GM18861 (cell line): ENCODE data around the gene TFF1.

Experiments used
- ATAC-seq: cut with Tn5 transposase; IDR thresholded peaks from one replicate; pipeline ENCODE4 v1.9.1; 2021; ENCODE audit not compliant: unreplicated experiment

The TFF1 gene

DNA sequence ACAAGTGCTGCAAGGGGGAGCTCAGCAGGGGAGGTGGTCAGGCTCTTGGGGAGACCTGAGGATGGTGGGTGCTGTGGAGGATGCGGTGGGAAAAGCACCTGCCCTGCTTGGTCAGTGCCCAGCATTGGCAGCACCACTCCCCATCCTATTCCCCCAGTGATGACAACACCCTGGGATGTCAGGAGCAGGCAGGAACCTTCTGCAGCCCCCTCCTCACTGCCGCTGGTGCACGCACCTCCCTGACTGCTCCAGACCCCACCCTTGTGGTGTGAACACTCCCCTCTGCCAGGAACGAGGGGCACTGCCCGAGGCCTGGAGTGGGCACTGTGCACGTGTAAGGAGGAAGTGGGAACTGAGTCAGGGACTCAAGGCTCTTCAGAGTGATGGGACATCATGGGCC is 17.0 kb upstream of the TFF1 start:
- no peak for ATAC-seq

DNA sequence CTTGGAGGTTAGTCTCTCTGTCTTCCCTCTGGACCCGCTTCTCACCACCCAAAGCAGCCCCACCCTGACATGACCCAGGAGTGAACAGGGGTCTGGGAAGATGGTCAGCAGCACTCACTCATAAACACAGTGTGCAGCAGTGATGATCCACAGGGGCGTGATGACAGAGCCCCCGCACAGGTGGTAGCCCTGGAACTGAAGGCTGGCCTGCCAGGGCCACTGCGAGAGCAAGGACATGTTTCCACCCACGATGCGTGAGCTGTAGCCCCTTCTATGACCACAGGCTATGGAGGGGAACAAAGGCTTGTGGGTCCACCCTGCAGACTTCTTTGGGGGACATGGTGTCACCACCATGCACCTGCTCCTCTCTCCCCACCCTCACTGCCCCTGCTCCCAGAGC is 16.6 kb upstream of the TFF1 start:
- ATAC-seq: no peak

DNA sequence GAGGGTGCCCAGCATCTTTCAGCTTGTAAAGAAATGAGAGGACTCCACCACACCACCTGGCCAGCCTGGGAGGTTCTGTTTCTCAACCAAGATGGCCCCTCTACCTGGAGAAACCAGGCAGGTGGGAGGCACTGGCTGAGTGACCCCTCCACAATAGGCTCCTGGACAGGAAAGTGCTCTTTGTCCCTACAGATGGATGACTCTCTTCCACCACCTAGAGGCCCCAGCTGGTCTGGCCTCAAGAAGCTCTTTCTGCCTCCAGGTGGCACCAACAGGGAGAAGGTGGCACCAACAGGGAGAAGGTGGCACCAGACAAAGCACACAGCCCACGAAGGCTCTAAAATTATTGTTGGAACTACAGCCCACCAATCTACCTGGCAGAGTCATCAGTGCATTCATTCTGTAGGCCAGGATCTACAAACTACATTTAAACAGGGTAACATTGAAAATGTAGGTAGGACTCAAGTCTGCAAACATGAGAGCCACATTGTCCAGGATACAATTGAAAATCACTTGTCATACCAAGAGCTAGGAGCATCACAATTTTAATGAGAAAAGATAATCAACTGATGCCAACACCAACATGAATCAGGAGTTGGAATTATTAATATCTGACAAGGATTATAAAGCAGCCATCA is 15.1 kb upstream of the TFF1 start:
- no peak for ATAC-seq

DNA sequence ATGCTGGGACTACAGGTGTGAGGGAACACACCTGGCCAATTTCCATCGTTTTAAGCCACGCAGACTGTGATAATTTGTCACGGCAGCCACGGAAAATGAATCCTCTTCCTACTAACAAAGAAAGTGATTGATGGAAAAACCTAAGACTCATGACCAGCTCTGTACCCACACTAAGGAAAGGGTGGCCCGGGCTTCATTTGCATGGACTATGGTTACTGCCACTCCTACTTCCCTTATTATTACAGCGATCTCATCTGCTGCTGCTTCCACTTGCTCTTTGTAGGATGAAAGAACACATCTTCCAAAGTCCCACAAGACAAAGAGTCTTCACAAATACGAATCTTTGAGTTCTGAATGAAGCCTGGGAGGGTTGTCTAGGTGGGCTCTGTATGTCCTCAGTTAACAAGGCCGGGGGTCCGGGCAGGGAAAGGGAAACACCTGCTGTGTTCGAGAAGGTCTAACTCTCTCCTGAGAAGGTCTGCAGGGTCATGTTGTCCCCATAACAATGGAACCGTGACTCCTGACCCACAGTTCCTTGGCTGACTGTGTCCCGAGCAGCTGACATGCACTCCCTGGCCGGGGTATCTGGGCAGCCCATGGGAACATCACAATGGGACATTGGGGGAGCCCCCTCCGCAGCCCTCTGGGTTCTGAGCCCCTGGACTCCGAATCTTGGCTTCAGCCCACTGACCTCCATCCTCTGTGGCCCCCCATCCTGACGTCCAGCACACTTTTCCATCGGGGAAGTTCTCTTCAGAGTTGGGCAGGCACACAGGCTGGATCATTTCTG is 13.3 kb upstream of the TFF1 start:
- ATAC-seq: no peak

DNA sequence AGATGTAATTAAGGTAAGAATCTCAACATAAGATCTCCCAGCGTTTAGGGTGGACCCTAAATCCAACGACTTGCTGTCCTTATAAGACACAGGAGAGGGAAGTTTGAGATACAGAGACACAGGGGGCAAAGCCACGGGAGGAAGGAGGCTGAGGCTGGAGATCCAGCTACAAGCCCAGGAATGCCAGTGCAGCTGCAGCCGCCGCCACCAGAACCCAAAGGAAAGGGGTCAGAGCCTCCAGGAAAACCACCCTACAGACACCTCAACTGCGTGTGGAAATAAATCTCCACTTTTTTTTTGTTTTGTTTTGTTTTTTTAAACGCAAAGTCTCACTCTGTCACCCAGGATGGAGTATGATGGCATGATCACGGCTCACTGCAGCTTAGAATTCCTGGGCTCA is 12.1 kb upstream of the TFF1 start:
- no peak for ATAC-seq

DNA sequence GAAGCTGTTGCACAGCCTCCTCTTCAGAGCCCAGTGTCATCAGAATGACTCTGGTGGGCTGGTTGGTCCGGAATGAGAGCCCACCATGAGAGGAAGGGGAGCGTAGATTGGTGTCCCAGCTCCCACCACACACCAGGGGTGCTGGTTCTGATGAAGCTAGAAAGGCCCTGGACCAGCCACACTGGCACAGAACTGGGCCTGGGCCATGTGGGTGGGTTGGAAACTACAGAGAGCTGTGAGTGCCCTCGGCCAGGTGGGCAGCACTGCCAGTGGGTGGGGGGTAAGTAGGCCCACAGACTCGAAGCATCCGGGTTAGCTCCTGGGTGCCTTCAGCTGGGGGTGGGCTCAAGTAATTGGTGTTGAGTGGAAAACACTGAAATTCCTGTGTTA is 11.6 kb upstream of the TFF1 start:
- ATAC-seq: no peak

DNA sequence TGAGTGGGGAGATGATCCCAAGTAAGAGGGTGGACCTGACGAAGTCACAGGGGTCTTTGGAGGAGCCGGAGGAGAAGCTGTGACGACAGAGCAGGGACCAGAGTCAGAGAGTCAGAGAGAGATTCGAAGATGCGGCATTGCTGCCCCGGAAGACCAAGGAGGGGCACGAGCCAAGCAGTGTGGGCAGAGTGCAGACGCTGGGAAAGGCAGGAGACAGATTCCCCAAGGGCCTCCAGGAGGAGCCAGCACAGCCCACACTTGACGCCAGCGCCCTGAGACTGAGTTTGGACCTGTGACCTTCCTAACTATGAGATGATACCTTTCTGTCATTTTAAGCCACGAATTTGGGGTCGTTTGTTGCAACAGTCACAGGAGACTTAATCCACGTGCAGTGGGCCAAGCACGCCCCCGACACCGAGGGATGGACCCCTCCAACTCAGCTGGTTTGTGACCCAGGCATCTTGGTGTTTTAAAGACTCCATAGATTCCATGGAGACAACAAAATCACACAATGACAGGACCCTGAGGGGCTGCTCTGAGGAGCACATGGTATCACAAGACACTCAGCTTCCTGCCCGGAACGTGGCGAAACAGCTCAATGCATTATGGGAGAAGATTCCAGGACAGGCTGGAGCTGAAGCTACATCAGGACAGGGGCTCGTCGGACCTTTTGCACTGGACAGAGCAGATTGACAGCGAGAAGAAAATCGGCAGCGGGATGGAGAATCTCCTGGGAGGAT is 11.0 kb upstream of the TFF1 start:
- ATAC-seq: no peak

DNA sequence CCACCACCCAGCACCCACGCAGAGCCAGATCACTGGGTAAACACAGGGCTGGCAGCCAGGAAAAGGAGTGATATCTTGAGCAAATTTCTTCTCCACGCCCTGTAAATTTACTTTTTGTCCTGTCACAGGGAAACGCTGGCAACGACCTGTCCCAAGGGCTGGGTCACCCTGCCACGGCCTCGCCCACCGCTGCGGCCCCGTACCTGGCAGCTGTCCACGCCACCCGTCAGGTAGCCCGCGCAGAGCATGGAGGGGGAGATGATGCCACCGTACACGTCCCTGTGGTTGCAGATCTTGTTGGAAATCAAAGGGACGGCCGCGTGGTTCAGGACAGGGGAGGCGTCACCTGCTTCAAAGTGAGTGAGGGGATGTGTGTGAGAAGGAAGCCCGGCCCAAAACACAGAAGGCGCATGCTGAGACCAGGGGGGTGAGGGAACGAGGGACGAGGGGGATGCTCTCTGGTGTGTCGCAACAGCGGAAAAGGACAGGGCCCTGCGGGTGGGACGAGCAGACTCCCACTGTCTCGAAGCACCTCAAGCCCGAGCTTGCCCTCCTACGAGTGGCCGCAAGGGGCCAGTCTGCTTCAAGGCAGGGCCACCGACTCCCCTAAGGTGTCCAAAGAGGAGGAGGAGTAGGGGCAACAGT is 10.1 kb upstream of the TFF1 start:
- no peak for ATAC-seq

DNA sequence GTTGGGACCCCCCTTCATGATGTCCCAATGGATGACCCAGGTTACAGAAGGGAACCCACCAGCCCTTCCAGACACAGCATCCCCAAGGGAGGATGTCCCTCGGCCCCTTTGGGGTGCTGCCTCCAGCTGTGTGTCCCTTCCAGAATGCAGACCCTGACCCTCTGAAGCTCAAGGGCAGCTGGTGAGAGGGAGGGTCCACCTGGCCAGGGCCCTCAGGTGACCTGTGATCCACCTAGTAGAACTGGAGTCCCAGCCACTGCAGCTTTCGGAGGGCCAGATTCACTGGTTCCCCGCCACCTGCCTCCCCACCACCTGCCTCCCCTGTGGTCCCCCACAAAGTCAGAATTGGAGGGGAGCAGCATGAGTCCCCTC is 9.6 kb upstream of the TFF1 start:
- no peak for ATAC-seq

DNA sequence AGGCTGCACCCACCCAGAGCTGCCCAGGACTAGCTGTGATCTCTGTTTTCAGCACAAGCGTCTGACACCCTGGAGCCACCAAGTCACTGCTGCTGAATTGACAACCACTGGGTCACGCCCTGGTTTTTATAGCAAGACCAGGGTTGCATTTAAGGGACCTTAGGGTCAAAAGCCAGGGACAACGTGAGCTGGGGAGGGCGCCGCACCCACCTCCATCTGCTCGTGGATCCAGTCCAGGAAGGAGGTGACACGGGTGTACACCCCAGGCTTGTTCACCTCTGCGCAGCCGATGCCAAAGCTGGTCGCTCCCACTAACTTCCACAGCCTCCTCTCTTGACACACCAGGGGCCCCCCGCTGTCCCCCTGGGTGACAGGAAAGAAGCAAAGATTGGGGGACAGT is 9.2 kb upstream of the TFF1 start:
- no peak for ATAC-seq

DNA sequence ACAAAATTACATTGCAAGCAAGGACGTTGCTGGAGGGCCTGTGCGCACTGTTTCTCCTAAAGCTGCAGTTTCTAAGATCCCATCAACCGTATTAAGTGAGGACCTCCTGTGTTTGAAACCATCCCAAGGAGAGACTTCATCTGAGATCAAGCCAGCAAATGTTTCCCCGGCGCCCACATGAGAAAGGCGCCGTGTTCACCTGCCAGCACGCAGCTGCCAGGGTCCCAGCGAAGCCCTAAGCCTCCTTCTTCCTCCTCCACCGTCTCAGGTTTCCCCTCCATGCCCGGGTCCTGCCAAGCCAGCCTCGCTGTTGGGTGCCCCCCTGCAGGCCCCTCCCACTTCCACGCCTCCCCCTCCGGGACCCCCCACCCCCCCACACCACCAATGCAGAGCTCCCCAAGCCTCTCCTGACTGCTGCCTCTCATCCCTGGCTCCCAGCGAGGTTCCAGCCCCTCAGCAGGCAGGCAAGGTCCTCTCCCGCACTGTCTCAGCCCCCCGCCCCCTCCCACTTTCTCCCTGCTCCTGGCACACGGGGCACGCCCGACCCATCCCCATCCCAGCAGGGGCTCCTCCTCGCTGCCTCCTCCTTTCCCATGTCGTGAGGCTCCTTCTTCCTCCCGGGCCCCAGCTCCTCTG is 8.6 kb upstream of the TFF1 start:
- no peak for ATAC-seq

DNA sequence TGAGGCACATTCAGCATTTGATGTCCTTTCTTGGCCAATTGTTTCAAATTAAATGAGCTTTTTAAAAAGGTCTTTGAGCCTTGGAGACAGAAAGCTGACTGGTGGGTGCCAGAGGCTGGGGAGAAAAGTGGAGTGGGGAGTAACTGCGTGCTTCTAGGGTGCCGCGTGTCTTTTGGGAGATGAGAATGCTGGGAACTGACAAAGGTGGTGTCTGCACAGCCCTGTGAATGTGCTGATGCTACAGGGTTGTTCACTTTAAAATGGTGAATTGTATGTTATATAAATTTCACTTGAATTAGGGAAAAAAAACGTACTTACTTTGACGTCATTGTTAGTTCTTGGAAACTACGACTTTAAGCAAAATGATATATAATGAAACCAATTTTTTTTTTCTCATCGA is 8.1 kb upstream of the TFF1 start:
- no peak for ATAC-seq

DNA sequence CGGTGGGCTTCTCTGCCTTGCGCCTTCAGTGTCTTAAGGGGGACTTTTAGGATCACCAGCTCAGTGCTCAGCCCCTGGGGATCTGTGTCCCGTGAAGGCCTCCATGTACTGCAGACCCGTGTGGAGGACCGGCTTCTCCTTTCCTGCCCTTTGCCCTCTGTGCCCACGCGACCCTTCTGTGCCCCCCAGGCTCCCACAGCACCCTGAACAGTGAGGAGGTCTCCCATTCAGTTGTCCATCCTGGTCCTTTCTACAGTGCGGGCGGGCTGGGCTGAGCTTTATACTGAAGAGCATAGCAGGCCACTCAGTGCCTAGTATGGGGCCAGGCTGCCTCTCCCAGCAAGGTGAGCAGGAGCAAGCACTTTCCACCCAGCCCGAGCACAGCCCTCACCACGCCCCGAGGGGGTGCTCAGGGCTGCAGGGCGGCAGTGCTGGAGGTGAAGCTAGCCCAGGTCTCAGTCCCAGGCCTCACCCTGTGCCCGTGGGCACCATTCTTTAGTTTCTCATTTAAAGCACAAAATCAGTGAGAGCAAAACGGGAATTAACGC is 7.6 kb upstream of the TFF1 start:
- no peak for ATAC-seq

DNA sequence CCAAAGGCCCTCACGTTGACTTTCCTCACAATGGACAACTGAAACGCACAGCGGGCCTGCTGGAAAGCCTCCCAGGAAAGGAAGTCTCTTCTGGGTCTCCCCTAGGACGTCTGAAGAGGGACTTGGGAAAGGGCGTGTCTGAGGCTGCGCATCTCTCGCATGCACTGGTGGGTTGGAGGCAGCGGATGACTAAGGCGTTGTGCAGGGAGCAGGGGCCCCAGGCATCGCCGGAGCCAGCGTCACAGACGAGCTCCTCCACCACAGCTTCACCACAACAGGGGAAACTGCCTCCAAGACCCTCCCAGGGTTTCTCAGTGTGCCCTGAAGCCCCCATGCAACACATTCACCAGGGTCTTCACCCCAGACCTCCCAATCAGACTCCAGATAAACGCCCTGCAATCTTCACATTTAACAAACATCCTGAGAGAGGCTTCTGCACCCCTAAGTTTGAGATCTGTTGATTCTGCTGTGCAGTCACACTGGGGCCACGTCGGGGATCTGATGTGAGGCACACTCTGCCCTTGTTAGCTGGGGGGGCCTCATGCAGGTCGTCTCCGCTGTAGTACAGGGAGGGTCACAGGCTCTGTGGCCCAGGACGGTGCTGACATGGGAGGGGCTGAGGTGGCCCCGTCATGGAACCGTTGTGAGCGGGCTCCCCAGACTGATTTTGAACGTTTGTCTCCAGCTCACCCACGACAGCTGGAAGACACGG is 7.0 kb upstream of the TFF1 start:
- no peak for ATAC-seq

DNA sequence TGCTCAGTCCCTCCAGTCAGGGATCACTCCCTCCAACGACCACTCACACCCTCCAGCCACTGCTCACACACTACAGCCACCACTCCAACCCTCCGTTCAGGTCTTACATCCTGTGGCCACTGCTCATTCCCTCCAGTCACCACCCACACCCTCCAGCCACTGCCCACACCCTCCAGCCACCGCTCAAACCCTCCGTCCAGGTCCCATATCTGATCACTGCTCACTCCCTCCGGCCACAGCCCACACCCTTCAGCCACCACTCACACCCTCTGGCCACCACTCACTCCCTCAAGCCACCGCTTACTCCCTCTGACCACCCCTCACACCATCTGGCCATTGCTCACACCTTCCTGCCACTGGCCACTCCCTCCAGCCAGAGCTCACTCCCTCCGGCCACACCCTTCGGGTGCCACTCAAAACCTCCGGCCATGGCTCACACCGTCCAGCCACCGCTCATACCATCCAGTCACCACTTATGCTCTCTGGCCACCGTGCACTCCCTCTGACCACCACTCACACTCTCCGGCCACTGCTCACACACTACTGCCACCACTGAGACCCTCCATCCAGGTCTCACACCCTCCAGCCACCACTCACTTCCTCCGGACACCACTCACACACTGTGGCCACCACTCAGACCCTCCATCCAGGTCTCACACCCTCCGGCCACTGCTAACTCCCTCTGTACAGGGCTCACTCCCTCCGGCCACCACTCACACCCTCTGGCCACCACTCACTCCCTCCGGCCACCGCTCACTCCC is 4.7 kb upstream of the TFF1 start:
- no peak for ATAC-seq

DNA sequence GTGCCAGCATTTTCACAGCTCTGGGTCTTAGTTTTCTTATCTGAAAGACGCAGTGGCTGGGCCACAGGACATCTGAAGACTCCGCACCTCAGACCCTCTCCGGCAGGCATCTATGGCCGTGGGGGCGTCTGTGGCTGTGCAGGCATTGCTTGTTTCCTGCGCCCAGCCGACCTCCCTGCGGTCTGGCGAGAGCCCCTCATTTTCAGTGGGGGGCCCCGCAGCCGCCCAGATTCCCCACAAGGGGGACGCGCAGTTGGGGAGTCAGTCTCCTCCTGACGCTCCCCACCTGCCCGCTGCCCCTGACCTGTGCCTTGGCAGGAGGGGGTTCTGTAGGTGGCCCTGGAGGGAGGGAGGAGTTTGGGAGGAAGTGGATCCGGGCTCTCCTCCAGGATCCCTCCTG is 3.5 kb upstream of the TFF1 start:
- ATAC-seq: no peak

DNA sequence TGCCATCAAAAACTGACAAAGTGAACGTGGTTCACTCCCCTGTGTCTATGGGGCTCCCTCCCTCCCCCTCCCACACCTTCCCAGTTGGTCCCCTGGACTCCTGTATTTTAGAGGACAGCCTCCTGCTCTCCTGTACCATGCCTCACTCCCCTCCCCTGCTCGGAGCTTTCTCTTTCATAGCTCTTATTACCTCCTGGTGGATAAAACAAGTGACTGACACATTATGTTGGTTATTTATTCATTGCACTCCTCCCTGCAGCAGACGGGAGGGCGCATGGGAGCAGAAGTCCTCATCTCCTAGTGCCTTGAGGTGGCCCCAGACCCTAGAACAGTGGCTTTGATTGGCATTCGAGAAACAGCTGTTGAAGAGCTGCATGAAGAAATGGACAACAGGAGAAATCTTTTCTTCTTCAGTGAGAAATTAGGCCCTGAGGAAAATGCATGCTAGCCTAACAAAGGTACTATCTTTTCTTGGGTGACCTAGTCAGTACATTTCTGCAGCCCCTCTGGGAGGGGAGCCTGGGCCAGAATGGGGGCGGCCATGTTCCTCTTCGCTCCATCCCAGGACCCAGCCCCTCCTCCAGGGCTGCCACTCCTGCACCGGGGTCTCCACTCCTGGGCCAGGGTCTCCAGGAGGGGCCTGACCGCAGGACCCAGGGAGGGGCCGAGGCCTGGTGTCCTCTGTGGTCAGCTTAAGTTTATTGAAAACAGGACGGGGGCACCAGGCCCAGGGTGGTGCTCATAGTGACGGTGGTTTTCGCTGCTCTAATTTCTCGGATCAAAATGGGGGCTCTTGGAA is 1.2 kb upstream of the TFF1 start:
- ATAC-seq: no peak

DNA sequence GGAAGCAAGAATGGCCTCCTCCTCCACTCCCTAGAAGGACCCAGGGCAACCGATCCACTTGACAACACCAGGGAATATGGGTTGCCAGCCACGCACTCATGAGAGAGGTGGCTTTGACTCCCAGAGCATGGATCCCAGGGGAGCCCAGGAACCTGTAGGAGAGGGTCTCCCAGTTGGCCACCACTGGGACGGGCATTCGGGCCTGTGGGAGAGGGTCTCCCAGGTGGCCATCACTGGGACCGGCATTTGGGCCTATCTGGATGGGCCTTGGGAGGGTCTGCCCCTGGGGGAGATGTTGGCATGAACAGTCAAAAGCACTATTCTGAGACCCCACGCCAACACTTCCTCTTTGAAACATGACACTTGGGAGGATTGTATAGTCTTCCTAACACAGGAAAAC is 565 bp downstream of the TFF1 start:
- no peak for ATAC-seq

DNA sequence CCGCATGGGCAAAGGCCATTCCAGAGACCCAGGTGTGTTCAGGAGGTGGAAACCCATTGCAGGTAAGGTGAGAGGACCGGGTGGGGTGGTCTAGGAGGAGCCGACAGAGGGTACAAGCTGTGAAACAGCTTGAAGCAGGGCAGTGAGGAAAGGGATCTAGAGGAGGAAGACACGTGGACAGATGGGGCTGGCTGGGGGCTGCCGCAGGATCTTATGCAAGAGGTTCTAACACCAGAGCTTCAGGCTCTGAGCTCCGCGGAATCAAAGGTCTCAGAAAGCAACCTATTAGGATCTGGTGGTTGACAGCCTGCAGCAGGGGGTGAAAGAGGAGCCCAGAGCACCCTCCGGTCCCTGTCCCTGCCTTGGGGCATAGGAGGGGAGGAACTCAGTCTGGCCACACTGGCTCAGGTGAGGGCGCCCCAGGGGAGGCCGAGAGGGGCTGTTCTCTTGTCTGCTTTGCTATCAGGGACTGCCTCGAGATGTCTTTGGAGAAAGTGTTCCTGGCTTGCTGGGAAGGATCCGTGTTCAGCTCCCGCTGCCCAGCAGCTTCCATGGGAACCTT is 1.9 kb downstream of the TFF1 start:
- ATAC-seq: no peak
